ENCODE measurements around the gene LRP5. TPM values are rescaled to one million over a fixed set of nuclear protein-coding genes. Genes with fewer than 3 reads are reported as not detected.

LRP5 gene
- total RNA-seq, 1 donor from 2014 or later, result 101 TPM

DNA sequence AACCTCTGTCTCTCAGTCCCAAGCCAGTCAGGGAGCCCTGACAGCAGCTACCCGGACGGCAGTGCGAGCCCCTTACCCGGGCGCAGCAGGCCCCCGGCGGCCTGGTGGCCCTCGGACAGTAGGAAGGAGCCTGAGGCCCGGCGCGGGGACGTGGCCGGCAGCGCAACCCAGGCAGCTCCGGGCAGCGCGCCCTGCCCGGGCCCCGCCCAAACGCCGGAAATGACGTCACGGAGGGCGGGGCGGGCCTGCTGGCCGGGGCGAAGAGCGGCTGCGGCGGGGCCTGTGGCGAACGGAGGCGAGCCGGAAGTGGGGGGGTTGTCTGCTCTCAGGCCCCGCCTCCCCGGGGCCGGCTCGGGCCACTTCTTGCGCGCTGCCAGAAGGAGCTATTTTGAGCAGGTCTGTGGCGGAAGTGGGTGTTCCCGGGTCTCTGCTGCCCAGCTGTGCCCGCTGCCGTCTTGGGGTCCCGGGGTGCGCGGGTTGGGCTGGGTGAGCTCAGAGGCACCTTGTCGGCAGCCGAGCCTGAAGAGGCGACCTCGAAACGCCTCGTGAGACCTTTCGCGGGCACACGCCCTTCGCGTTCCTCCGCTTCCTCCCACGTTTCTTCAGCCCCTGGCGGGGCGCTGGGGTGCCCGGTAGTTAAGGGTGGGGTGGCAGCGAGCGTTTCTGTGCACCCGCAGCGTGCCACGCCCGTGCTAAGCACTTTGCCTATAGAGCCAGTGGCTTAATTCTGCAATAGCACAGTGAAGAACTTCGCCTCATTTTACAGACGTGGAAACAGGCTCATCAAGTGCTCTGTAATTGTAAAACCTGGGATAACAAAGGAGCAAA, 40.4 kb upstream of the LRP5 start, which contains the start of gene C11orf24:
Gene C11orf24, minus strand, starts transcription at position 193 of the 828 bp plus-strand sequence. CDS start 8,206 bp downstream, outside the sequence.
- Histone ChIP-seq H3K27me3 (no peaks in the 10 kb centered on the region), H3K27ac (peak within 1 kb of the TSS; percentile 93), H3K4me1 (peaks cover 25% of the 10 kb centered on the region), H3K36me3 (peaks cover 10% of the 10 kb centered on the region), H3K4me3 (peak within 1 kb of the TSS; percentile 83), H3K9me3 (no peaks in the 10 kb centered on the region)
- ATAC-seq, result peak; percentile 98
- peak; percentile 97 for DNase-seq
- TF ChIP-seq, protein P1, sequence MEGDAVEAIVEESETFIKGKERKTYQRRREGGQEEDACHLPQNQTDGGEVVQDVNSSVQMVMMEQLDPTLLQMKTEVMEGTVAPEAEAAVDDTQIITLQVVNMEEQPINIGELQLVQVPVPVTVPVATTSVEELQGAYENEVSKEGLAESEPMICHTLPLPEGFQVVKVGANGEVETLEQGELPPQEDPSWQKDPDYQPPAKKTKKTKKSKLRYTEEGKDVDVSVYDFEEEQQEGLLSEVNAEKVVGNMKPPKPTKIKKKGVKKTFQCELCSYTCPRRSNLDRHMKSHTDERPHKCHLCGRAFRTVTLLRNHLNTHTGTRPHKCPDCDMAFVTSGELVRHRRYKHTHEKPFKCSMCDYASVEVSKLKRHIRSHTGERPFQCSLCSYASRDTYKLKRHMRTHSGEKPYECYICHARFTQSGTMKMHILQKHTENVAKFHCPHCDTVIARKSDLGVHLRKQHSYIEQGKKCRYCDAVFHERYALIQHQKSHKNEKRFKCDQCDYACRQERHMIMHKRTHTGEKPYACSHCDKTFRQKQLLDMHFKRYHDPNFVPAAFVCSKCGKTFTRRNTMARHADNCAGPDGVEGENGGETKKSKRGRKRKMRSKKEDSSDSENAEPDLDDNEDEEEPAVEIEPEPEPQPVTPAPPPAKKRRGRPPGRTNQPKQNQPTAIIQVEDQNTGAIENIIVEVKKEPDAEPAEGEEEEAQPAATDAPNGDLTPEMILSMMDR (IDR thresholded peaks at IDR 0.05), result no peak
- intact Hi-C loops (cut with DNase I), result no loop called here

DNA sequence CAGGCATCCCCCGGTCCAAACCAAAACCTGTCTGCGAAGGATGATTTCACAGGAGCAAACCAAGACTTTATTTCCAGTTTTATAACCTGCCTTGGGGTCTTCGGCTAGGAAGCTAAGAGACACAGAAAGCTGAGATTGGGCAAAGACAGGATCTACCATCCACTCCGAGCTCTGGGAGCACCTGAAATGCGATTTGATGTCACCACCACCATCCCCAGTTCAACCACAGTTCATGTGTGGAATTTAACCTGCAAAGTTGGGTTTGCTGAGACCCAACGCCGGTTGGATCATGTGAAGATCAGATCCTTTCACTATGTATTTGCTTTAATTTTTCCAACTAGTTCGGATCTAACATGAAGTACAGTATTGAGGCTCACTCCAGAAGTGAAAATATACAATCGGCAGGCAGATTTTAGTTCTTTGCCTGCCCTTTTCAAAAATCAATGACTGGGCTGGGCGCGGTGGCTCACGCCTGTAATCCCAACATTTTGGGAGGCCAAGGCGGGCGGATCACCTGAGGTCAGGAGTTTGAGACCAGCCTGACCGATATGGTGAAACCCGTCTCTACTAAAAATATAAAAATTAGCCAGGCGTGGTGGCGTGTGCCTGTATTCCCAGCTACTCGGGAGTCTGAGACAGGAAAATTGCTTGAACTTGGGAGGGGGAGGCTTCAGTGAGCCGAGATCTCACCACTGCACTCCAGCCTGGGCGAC, 39.2 kb upstream of the LRP5 start:
- Histone ChIP-seq H3K27me3 (no peaks in the 10 kb centered on the region), H3K9me3 (no peaks in the 10 kb centered on the region), H3K4me1 (peaks cover 25% of the 10 kb centered on the region), H3K27ac (peak overlapping the region; percentile 93), H3K36me3 (no peaks in the 10 kb centered on the region), H3K4me3 (peak overlapping the region; percentile 83)
- intact Hi-C loops (cut with DNase I), result no loop called here
- no peak for ATAC-seq
- DNase-seq, result no peak
- TF ChIP-seq, protein P1 (IDR thresholded peaks at IDR 0.05), result no peak

- no peaks in the 10 kb centered on the region for H3K9me3 ChIP-seq
- H3K4me1 ChIP-seq, result peaks cover 25% of the 10 kb centered on the region
- TF ChIP-seq, protein P1 (IDR thresholded peaks at IDR 0.05), result no peak
- H3K27me3 ChIP-seq, result no peaks in the 10 kb centered on the region
- no peak overlapping the region for H3K4me3 ChIP-seq
- no peak overlapping the region for H3K27ac ChIP-seq
- DNase-seq (no peak), ATAC-seq (no peak)
- intact Hi-C loops (cut with DNase I), result no loop called here
- no peaks in the 10 kb centered on the region for H3K36me3 ChIP-seq
Measured at GRCh38 chr11:68274306-68274705, 38.1 kb upstream of the LRP5 start.

DNA sequence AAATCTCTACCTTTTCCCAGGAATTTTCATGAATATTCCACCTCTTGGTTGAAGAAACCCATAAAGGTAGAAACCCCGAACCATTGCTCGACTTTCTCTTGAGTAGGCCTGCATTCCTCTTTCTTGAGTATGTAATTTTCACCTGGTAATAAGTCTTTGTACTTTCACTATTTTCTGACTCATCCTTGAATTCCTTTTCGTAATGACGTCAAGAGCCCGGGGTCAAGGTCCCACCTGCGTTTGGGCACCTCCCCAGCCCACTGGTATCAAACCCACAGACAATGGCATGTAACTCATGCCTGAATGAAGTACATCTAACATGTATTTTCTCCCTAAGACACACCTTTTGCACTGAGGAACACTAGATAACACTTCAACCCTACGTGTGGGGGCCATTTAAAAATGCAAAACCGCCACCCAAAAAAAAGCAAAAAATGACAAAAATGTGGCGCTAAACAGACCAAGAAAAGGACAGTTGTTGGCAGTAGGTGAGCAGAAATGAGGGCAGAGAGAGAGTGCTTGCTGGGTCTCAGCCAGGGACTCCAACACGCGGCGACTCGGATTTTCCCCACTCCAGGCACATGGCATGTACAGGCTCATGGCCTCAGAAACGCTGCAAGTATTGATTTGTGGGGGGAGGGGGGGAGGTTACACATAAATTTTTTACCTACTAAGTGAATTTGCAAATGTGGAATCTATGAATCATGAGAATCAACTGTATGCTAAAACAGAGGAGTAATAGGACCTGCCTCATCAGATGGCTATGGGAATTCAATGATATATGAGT, 36.5 kb upstream of the LRP5 start:
- Histone ChIP-seq H3K27me3 (no peaks in the 10 kb centered on the region), H3K4me3 (no peak overlapping the region), H3K27ac (no peak overlapping the region), H3K4me1 (peaks cover 11% of the 10 kb centered on the region), H3K9me3 (no peaks in the 10 kb centered on the region), H3K36me3 (no peaks in the 10 kb centered on the region)
- DNase-seq (no peak), ATAC-seq (no peak)
- TF ChIP-seq, protein P1 (IDR thresholded peaks at IDR 0.05), result no peak
- intact Hi-C loops (cut with DNase I), result no loop called here

DNA sequence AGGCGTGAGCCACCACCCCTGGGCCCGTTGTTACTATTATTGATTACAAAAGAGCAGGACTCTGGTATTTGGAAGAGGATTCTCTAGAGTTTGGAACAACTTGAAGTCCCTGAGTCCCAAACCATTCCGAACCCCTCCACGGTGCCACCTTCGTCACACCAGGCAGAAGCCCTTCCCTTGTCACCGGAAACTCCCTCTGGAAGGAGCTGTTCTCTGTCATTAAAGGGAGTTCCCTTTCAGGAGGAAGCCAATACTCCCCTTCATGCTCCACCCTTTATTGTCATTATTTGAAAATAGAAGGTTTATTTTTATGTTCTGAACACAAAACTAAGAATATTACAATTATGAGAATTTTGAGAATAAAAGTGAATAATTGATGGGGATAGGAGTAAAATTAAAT, 35.5 kb upstream of the LRP5 start:
- TF ChIP-seq, protein P1 (IDR thresholded peaks at IDR 0.05), result no peak
- no peak overlapping the region for H3K27ac ChIP-seq
- intact Hi-C loops (cut with DNase I), result no loop called here
- DNase-seq (no peak), ATAC-seq (no peak)
- H3K4me3 ChIP-seq, result no peak overlapping the region
- no peaks in the 10 kb centered on the region for H3K9me3 ChIP-seq
- H3K27me3 ChIP-seq, result no peaks in the 10 kb centered on the region
- no peaks in the 10 kb centered on the region for H3K36me3 ChIP-seq
- peaks cover 7% of the 10 kb centered on the region for H3K4me1 ChIP-seq
